GM21381 (cell line): ENCODE data around the gene HACD4.

ENCODE experiments used
- ATAC-seq: cut with Tn5 transposase; IDR thresholded peaks from one replicate; pipeline ENCODE4 v1.9.1; 2021; ENCODE audit warnings: mild to moderate bottlenecking, moderate library complexity; ENCODE audit not compliant: unreplicated experiment

Gene HACD4, protein sequence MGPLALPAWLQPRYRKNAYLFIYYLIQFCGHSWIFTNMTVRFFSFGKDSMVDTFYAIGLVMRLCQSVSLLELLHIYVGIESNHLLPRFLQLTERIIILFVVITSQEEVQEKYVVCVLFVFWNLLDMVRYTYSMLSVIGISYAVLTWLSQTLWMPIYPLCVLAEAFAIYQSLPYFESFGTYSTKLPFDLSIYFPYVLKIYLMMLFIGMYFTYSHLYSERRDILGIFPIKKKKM

GRCh38 chr9:21031091-21031807 is at the start of gene HACD4:
Gene HACD4 (minus strand): TSS chr9:21031640. CDS start chr9:21031590, 50 bp downstream.
- ATAC-seq: peak; percentile 76

GRCh38 chr9:21080793-21081192 is 49.4 kb upstream of the HACD4 start:
- no peak for ATAC-seq

DNA sequence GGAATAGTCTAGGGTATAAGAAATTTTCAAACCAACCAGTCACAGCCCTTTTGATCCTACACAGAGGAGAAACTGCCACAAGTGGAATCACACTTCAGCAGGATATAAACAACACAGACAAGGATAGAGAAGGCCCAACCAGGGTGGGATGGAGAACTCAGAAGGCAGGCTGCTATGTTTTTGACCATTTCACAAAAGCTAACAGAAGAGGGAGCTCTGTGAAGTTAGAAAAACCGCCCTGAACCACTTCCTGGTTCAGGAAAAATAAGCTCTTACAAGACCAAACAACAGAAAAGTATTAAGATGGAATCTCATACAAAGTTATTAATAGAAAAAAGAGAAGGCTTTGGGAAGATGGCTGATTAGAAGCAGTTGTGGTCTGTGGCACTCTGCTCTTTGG is 47.3 kb upstream of the HACD4 start:
- no peak for ATAC-seq

GRCh38 chr9:21077781-21078180 is 46.3 kb upstream of the HACD4 start, which contains the start of gene IFNB1:
Gene IFNB1 (minus strand): TSS chr9:21077942. CDS start chr9:21077869, 73 bp downstream.
- ATAC-seq: no peak

DNA sequence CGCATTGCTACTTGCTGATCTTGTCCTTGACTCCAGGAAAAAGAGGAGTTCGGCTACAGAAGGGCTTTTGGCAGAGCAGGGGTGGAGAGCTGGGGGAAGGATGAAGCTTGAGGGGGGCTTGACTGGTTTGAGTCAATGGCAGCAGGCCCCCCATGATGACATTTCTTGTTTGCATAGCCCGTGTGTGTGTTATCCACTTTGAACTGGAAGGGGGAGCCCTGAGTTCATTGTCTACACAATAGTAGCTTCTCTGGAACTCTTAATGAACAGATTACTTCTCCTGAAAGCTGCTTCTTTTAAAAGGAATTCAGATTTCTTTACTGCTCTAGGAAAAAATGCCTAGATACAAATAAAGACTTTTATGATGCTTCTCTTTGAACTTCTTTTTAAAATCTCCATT is 44.0 kb upstream of the HACD4 start:
- ATAC-seq: no peak

DNA sequence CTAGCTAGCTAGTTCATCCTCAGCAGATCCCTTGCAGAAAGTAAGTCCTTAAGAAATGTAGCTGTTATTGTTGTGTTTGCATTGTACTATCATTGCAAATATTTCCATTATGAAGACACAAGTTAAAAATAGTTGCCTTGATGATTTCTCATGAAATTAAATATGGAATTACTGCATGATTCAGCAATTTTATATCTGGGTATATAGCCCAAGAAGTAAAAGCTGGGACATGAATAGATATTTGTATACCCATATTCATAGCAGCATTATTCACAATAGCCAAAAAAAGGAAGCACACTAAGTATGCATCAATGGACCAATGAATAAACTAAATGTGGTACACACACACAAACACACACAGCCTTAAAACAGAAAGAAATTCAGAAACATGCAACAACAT is 39.5 kb upstream of the HACD4 start:
- ATAC-seq: no peak

DNA sequence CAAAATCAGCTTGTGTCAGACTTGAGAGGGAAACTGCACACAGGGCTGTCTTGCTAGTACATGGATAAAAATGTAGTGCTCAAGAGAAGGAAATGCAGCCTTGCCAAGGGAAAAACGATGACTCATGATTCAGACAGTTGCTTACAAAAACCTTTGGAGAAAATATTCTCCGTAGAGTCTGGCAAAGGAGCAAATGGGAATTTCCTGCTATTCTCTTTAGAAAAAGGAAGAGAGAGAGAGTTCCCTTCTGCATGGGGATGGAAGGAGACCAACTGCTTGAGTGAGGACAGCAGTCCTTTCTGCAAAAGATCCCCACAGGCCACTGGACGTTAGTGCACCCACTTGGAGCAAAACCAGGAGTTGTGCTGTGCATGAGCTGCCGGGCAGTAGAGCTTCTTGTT is 38.7 kb upstream of the HACD4 start:
- ATAC-seq: no peak

DNA sequence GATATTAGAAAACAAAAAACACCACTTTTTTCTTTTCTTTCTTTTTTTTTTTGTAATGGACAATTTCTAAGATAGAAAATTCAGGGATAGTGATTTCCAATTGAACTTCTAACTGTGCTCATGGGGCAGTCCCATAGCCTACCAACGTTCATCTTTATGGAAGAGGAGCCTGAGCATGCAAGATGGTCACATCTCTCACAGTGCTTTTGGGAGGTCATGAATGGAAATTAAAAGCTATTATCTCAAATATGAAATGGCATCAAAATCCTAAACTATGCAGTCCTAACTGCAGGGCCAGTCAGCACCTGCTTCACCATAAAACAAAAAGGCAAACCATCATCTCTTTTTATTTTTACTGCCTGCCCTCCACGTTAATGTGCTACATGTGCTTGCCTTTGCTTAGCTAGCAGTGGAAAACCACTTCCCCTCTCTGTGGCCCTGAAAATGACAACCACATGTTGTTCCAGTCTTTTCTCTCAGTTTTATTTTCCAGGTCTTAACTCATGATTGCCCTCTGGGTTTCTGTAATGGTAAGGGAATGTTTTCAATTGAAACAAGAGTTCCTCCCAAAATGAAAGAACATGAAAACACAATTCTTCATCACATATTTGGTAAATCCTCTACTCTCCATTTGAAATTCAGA is 29.6 kb upstream of the HACD4 start:
- ATAC-seq: peak; percentile 91

DNA sequence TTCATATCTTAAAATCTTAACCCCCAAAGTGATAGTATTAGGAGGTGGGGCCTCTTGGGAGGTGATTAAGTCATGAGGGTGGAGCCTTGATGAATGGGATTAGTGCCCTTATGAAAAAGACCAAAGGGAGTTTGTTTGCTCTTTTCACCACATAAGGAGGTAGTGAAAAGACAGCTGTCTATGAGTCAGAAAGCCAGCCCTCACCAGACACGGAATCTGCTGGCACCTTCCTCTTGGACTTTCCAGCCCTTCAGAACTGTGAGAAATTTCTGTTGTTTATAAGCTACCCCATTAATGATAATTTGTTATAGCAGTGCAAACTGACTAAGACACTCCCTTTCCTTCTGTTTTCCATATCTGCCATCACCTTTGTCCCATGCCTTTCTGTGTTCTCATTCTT is 25.5 kb upstream of the HACD4 start:
- no peak for ATAC-seq

GRCh38 chr9:21053851-21054250 is 22.4 kb upstream of the HACD4 start:
- ATAC-seq: no peak

DNA sequence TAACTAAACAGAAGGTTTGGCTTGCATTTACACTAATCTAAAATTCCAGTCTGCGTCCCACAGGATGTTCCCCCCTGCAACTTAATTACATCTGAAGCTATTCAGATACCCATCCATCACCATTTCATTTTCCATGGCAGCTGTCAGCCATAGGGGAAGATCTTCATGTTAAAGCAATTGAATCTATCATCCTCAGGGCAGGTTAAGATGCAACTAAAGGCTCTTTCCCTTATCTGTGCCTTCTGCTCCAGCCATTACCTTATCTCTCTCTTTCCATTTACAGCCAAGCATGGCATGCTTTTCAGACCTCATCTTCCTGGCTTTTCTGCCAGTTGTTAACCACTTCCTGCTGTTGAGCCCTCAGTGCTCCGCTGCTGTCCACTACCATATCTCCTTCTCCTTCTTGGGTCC is 15.8 kb upstream of the HACD4 start:
- no peak for ATAC-seq

GRCh38 chr9:21043841-21044240 is 12.4 kb upstream of the HACD4 start:
- ATAC-seq: no peak

GRCh38 chr9:21042466-21042865 is 11.0 kb upstream of the HACD4 start:
- ATAC-seq: no peak

DNA sequence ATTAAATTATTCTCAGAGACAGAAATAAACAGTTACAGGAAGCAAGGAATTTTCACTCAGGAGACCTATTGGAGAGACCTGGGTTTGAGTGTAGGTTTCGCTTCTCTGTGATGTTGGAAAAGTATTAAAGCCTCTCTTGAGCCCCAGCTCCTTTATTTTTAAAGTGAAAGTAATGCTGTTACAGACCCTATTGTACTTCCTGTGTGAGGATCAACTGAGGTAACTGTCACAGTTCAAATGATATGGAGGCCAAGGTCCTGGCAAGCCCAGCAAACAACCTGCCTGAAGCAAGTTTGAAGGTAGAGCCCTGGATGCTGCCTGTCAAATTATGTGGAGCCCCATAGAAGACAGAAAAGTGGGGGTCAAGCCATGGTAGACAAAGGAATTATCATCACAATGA is 7.9 kb upstream of the HACD4 start:
- ATAC-seq: no peak

GRCh38 chr9:21037278-21037677 is 5.8 kb upstream of the HACD4 start:
- no peak for ATAC-seq

- ATAC-seq: no peak
Measured at GRCh38 chr9:21031808-21032183, 356 bp upstream of the HACD4 start.

DNA sequence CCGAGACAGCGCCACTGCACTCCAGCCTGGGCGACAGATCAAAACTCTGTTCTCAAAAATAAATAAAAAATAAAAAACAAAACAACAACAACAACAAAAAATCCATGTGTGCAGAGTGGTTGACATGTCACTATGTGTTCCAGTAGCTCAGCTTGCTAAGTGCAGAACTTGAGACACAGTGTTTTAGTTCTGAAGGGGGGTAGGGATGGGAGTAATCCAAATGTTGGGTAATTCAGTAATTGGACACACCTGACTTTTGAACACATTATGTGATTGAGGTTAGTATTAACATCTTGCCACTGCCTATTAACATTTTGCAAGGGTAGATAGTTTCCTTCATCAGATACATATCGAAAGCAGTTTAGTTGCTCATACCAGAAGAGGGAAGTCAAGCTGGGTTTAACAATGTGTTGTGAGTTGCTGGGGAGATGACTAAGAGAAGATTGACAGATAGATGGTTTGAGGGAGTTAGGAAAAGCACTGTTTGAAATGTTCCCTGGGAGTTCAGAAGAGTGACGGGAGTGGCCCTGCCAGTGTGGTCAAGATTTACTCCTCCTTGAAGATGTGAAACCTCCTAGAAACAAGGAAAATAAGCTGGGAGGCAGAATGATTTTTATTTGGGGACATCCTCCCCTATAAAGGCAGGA is 928 bp downstream of the HACD4 start:
- peak; percentile 63 for ATAC-seq

DNA sequence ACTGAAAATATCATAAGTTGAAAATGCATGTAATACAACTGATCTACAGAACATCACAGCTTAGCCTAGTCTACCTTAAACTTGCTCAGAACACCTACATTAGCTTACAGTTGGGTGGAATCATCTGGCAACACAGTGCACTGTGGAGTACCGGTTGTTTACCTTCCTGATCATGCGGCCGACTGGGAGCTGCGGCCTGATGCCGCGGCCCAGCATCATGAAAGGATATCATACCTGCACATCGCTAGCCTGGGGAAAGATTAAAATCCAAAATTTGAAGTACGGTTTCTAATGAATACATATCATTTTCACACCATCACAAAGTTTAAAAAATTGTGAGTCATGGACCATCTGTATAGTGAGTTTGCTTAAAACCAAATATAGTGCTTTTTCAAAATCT is 1.8 kb downstream of the HACD4 start:
- ATAC-seq: no peak

- ATAC-seq: no peak
Measured at GRCh38 chr9:21028466-21028865, 3.0 kb downstream of the HACD4 start.

- ATAC-seq: no peak
Measured at GRCh38 chr9:21027295-21027694, 4.1 kb downstream of the HACD4 start.

GRCh38 chr9:21023861-21024260 is 7.6 kb downstream of the HACD4 start:
- no peak for ATAC-seq

GRCh38 chr9:21018177-21018576 is 13.3 kb downstream of the HACD4 start:
- ATAC-seq: no peak
